Measurements from ENCODE around the gene TMEM114.
"Not testable (repeated sequence)": the region's sequence is repeated elsewhere in the genome, so short reads cannot be mapped to it uniquely, and the experiment has no call there.

TMEM114 gene

DNA sequence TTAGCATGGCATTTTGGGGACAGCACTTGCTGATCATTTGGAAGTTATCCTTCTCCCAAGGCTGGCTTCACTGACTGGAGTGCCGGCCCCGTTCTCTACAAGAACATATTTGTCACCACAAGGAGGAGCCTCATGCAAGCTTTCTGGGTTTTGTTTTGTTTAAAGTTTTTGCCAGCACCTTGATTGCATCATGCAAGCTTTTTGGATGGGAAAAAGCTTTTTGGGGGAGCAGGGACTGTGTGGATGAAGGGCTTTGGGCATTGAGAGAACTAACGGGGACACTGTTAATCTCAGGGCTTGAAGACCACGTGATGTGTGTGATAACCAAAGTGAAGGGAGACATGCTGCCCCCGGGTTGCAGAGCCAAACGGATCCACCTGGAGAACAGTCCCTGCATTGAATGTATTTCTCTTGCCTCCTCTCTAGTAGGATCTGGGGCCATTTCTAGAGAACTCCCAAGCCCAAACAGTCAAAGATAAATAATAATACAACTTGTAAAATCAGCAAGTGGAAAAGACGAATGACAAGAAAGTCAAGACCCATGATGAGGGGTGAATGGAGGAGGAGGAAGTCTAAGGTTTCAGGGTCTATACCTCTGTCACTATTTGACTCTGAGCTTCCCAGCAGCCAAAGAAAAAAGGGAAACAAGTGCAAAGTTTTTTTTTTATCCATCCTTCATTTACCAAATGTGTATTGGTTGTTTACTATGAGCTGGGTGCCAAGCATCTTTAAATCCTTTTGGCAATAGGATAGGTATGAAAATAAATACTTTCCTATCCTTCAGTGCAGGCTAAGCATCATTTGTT is 17.2 kb downstream of the TMEM114 start:
- DNase-seq (ENCODE audit: low spot score), result no peak

DNA sequence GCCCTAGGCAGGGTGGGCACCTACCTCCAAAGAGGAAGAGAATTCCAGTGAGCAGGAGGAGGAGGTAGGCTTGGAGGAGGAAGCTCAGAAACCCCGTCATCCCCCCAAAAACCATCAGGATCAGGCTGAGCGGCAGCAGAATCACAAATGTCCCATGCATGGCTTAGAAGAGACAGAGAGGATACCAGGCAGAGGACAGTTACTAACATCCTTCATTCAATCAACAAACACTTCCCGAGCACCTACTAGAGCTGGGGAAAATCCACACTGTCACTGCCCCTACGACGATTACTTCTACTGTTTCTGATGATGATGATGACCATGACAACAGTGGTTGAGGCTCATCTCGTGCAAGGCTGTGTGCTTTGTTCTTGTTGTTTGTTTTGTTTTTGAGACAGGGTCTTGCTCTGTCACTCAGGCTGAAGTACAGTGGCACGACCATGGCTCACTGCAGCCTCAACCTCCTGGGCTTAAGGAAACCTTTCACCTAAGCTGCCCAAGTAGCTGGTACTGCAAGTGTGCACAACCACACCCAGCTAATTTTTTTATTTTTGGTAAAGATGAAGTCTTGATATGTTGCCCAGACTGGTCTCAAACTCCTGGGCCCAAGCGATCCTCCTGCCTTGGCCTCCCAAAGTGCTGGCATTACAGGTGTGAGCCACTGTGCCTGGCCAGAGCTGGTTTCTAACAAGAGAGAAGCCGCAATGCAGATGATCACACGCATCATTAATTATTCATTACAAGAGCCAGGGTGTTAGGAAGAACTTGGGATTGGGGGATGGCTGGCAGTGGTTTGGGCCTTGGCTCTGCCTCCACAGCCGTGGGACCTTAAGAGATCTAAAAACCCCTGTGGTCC is 18.0 kb downstream of the TMEM114 start:
- DNase-seq (ENCODE audit: low spot score), result no peak

- DNase-seq (ENCODE audit: low spot score), result no peak
These were observed 19.2 kb downstream of the TMEM114 start for GRCh38 chr16:8571061-8571596.

GRCh38 chr16:8570393-8570792 is 19.9 kb downstream of the TMEM114 start:
- DNase-seq (ENCODE audit: low spot score), result not testable (repeated sequence)

GRCh38 chr16:8569650-8570346 is 20.5 kb downstream of the TMEM114 start:
- DNase-seq (ENCODE audit: low spot score), result no peak

DNA sequence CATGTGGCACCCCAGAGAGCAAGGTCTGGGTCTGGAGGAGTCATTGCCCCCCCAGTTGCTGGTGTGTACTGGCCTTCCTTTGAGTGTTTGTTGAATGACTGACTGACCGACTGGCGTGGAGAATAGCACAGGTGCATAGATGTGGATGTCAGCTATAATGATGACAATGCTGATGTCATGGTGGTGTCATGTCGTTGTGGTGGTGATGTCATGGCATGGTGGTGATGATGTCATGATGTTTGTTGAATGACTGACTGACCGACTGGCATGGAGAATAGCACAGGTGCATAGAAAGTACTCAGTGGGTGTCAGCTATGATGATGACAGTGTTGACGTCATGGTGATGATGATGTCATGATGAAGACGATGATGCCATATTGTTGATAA is 22.1 kb downstream of the TMEM114 start:
- no peak for DNase-seq (ENCODE audit: low spot score)

- peak; percentile 78 for DNase-seq (ENCODE audit: low spot score)
These were observed 22.7 kb downstream of the TMEM114 start for GRCh38 chr16:8567355-8568230.

GRCh38 chr16:8565498-8565897 is 24.8 kb downstream of the TMEM114 start:
- DNase-seq (ENCODE audit: low spot score), result no peak

DNA sequence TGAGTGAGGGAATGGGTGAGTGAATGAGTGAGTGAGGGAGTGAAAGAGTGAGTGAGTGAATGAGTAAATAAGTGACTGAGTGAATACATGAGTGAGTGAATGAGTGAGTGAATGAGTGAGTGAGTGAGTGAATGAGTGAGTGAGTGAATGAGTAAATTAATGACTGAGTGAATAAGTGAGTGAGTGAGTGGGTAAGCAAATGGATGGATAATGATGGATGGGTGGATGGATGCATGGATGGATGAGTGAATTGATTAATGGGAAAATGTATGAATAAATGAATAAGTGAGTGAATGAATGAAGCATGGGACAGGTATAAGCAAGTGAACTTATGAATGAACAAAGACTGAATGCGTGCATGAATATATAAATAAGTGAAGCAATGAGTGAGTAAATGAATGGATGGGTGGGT is 25.4 kb downstream of the TMEM114 start:
- DNase-seq (ENCODE audit: low spot score), result no peak

DNA sequence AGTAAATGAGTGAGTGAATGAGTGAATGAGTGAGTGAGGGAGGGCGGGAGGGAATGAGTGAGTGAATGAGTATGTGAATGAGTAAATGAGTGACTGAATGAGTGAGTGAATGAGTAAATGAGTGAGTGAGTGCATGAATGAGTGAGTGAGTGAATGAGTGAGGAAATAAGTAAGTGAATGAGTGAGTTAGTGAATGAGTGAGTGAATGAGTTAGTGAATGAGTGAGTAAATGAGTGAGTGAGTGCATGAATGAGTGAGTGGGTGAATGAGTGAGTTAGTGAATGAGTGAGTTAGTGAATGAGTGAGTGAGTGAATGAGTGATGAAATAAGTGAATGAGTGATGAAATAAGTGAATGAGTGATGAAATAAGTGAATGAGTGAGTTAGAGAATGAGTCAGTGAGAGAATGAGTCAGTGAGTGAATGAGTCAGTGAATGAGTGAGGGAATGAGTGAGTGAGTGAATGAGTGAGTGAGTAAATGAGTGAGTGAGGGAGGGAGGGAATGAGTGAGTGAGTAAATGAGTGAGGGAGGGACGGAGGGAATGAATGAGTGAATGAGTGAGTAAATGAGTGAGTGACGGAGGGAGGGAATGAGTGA is 26.3 kb downstream of the TMEM114 start:
- DNase-seq (ENCODE audit: low spot score), result not testable (repeated sequence)

- no peak for DNase-seq (ENCODE audit: low spot score)
These were observed 28.8 kb downstream of the TMEM114 start for GRCh38 chr16:8561496-8561895.

DNA sequence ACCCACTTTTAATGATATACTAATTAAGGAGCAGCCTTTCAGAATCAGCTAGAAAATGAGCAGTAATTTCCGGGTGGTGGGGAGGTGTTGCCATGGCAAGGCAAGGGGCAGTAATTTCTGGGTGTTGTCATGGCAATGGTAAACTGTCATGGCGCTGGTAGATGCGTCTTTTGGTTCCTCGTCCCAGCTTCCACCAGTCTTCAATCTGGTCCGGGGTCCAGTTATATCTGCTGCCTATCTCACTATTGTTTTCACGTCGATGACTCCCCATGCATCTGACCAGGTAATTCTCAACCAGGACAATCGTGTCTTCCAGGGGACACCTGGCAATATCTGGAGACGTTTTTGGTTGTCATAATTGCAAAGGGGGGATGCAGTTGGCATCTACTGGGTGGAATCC is 34.9 kb downstream of the TMEM114 start:
- DNase-seq (ENCODE audit: low spot score), result no peak

DNA sequence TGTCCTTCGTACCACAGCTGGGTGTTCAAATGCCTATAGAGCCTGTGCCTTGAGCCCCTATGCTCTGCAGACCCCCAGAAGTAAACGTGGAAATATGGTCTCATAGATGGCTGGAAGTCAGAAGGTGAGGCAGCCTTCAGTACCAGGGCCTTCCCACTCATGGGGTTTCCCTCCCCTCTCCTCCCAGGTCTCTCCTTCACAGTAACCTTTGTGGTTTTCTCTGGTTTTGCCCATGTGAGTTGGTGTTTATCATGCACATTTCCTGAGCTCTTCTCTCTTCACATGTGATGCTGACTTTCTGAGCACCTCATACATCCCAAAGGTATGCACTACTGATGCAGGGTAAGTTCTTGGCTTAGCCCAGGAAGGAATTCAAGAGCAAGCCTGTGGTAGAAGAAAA is 35.4 kb downstream of the TMEM114 start:
- DNase-seq (ENCODE audit: low spot score), result no peak

- no peak for DNase-seq (ENCODE audit: low spot score)
These were observed 36.3 kb downstream of the TMEM114 start for GRCh38 chr16:8554022-8554421.

GRCh38 chr16:8552487-8553221 is 37.7 kb downstream of the TMEM114 start:
- DNase-seq (ENCODE audit: low spot score), result no peak

GRCh38 chr16:8551388-8552332 is 38.7 kb downstream of the TMEM114 start:
- no peak for DNase-seq (ENCODE audit: low spot score)

- no peak for DNase-seq (ENCODE audit: low spot score)
These were observed 39.5 kb downstream of the TMEM114 start for GRCh38 chr16:8550728-8551387.

GRCh38 chr16:8549843-8550412 is 40.4 kb downstream of the TMEM114 start:
- DNase-seq (ENCODE audit: low spot score), result no peak

Data from CD4-positive, alpha-beta T cell treated with Interleukin-15 for 4 hours (primary cell).